GM12878 (cell line): ENCODE results near the gene SAFB. TPM values are rescaled to one million over a fixed set of nuclear protein-coding genes. Genes with fewer than 3 reads are reported as not detected.
A peak's percentile ranks its signal among the peaks of the same experiment; 100 is the strongest.

Source experiments
- ATAC-seq: fragments of 200-7000 bp; cut with Tn5 transposase; 3 replicates; pipeline ENCODE4 v1.9.1; 2020; ENCODE audit warnings: mild to moderate bottlenecking, moderate library complexity
- BruUV-seq: library from RNA; stranded (reverse); fragments of 400-500 nt; replicated peaks from 2 replicates; lab custom pipeline; 2021; lab: Mats Ljungman, UMichigan
- CTCF ChIA-PET: fragments of 300-600 bp; sonication (Branson Sonifier 250); formaldehyde crosslinking; extraction: SDS; loops from one replicate; lab custom pipeline; 2021; ENCODE audit warnings: inconsistent platforms; lab: Yijun Ruan, JAX
- POLR2A ChIA-PET: fragments of 350-600 bp; formaldehyde crosslinking; extraction: SDS; loops from one replicate; lab custom pipeline; 2021; ENCODE audit warnings: inconsistent platforms; lab: Charles Lee
- RAD21 ChIA-PET: fragments of 300-600 bp; sonication (Branson Sonifier 250); formaldehyde crosslinking; loops from one replicate; lab custom pipeline; 2023; ENCODE audit warnings: antibody characterized with exemption; ENCODE audit not compliant: unreplicated experiment; lab: Charles Lee
- SMC1A ChIA-PET: fragments of 300-600 bp; sonication (Branson Sonifier 250); formaldehyde crosslinking; loops from one replicate; lab custom pipeline; 2023; ENCODE audit not compliant: unreplicated experiment, uncharacterized antibody; lab: Charles Lee
- DNase-seq: peaks from one replicate; pipeline ENCODE4 v3.0.0-alpha.2; 2011; ENCODE audit warnings: low read depth, low spot score
- FAIRE-seq: peaks from 3 replicates; lab custom pipeline; 2011; peaks lifted over from hg19 to GRCh38; lab: Jason Lieb, UNC
- H2AFZ ChIP-seq: 2 replicates; pipeline ENCODE4 v1.6.0; 2011; ENCODE audit warnings: low read depth, low read length, control low read depth; ENCODE audit not compliant: control insufficient read depth
- H3K27ac ChIP-seq: 2 replicates; pipeline ENCODE4 v1.5.1; 2011; ENCODE audit warnings: control low read depth; ENCODE audit not compliant: control insufficient read depth, insufficient read depth
- H3K27me3 ChIP-seq, 2 experiments: replicated peaks in 1 of 2; 2 replicates each; pipeline versions ENCODE4 v1.6.0 to v1.6.1; 2011; ENCODE audit warnings: low read length in 1 of 2; ENCODE audit not compliant: control insufficient read depth in 2 of 2, insufficient read depth in 2 of 2
- H3K36me3 ChIP-seq, 2 experiments: 2 replicates each; pipeline ENCODE4 v1.5.1; 2011; ENCODE audit warnings: low read length in 1 of 2; ENCODE audit not compliant: control insufficient read depth in 2 of 2, insufficient read depth in 2 of 2
- H3K4me1 ChIP-seq: 2 replicates; pipeline ENCODE4 v1.6.1; 2011; ENCODE audit warnings: mild to moderate bottlenecking, low read length, moderate library complexity, mixed read lengths; ENCODE audit not compliant: control insufficient read depth, insufficient read depth
- H3K4me2 ChIP-seq: 2 replicates; pipeline ENCODE4 v1.6.0; 2011; ENCODE audit warnings: control low read depth; ENCODE audit not compliant: control insufficient read depth, insufficient read depth
- H3K4me3 ChIP-seq: fragments of 200-600 bp; sonication (generic); 2 replicates; pipeline ENCODE4 v1.5.1; 2016
- H3K79me2 ChIP-seq: 2 replicates; pipeline ENCODE4 v1.6.0; 2011; ENCODE audit warnings: low read length; ENCODE audit not compliant: control insufficient read depth, insufficient read depth
- H3K9ac ChIP-seq: 2 replicates; pipeline ENCODE4 v1.8.0; 2011; ENCODE audit warnings: low read length, control low read depth, mixed read lengths; ENCODE audit not compliant: control insufficient read depth, insufficient read depth
- H3K9me3 ChIP-seq: replicated peaks from 3 replicates; pipeline ENCODE4 v1.5.1; 2011; ENCODE audit warnings: mild to moderate bottlenecking, low read length; ENCODE audit not compliant: control insufficient read depth, insufficient read depth
- H4K20me1 ChIP-seq: 2 replicates; pipeline ENCODE4 v1.6.0; 2011; ENCODE audit not compliant: control insufficient read depth, insufficient read depth
- ATF3 ChIP-seq: IDR thresholded peaks from 2 replicates; pipeline ENCODE4 v1.6.1; 2011; ENCODE audit warnings: low read depth, mild to moderate bottlenecking, low read length, moderate library complexity, borderline replicate concordance; ENCODE audit errors: extremely low read depth
- CREM ChIP-seq: IDR thresholded peaks from 2 replicates; pipeline ENCODE4 v1.6.1; 2014; ENCODE audit warnings: antibody characterized with exemption, low read depth
- DPF2 ChIP-seq: fragments of 450-650 bp; IDR thresholded peaks from 2 replicates; pipeline ENCODE4 v1.6.1; 2017; ENCODE audit warnings: mild to moderate bottlenecking
- GABPA ChIP-seq: IDR thresholded peaks from 2 replicates; pipeline ENCODE4 v1.6.1; 2014; ENCODE audit warnings: antibody characterized with exemption, low read depth, mild to moderate bottlenecking, inconsistent platforms
- HSF1 ChIP-seq: fragments of 150-350 bp; IDR thresholded peaks from 2 replicates; pipeline ENCODE4 v1.6.1; 2014; ENCODE audit warnings: mild to moderate bottlenecking, low read depth, low read length
- SMAD5 ChIP-seq: IDR thresholded peaks from 2 replicates; pipeline ENCODE4 v1.6.1; 2016; ENCODE audit warnings: antibody characterized with exemption, low read depth
- SP1 ChIP-seq: IDR thresholded peaks from one replicate; pipeline ENCODE4 v1.6.1; 2011; ENCODE audit warnings: low read depth, low read length
- SUZ12 ChIP-seq: fragments of 200-600 bp; sonication (generic); IDR thresholded peaks from one replicate; pipeline ENCODE4 v1.6.1; 2018; ENCODE audit warnings: antibody characterized with exemption, mild to moderate bottlenecking; ENCODE audit not compliant: unreplicated experiment
- WGBS: methylation state at CpG from one replicate; pipeline ENCODE4 v1.1.6; 2016; ENCODE audit warnings: low lambda C conversion rate; ENCODE audit not compliant: insufficient replicate concordance, insufficient coverage; ENCODE audit errors: missing lambda C conversion rate; 5-methylcytosine and 5-hydroxymethylcytosine counted together
- in situ Hi-C: fragments of 300-500 bp; cut with MboI; formaldehyde crosslinking; loops from 9 replicates; pipeline ENCODE4 v1.14.3; 2018; ENCODE audit warnings: mixed read lengths
- intact Hi-C: fragments of 100-400 bp; cut with micrococcal nuclease; formaldehyde crosslinking; loops from one replicate; pipeline ENCODE4 v1.14.2; 2022; ENCODE audit not compliant: unreplicated experiment
- polyA plus RNA-seq, 11 experiments: library from polyadenylated mRNA; depleted of rRNA in 4 of 11; unstranded in 6 of 11; stranded (reverse) in 5 of 11; fragments of >200 nt; fragmentation: Nextera tagmentation in 4 of 11; fragmentation: Illumina TruSeq in 1 of 11; extraction: Ambion mirVana in 4 of 11; extraction: Trizol in 1 of 11; gene quantifications; 1 replicate in 1 of 11; 2 replicates in 10 of 11; pipeline versions ENCODE4 v1.2.1 to v1.2.3, GENCODE V29; 2011 to 2016; ENCODE audit warnings: inconsistent platforms in 2 of 11, missing spikeins in 2 of 11, low read depth in 1 of 11
- total RNA-seq, 4 experiments: library from RNA; depleted of rRNA in 3 of 4; stranded (reverse); fragments of >200 nt in 3 of 4; fragmentation: Illumina TruSeq in 1 of 4; extraction: Trizol in 1 of 4; gene quantifications; 2 replicates each; pipeline versions ENCODE4 v1.2.1 to v1.2.3, GENCODE V29; 2013 to 2021
- TF ChIP-seq, protein P1 (sequence below): fragments of 150-350 bp; IDR thresholded peaks from 2 replicates; pipeline ENCODE4 v1.6.1; 2016; ENCODE audit warnings: low read depth, low read length
- TF ChIP-seq, protein P2 (sequence below): IDR thresholded peaks from 2 replicates; pipeline ENCODE4 v1.6.1; 2012; ENCODE audit warnings: improper control_type of control experiment, low read depth, low read length; ENCODE audit not compliant: insufficient replicate concordance

Gene SAFB
- total and polyA plus RNA-seq, 10 of the 15 experiments (the other 5 are each of a cell fraction or from before 2014, with no cell fraction given): 1.6 to 131 (median 61.2) TPM

GRCh38 chr19:5690125-5690954 is 67.5 kb downstream of the SAFB start, which contains the start of gene RPL36:
RPL36 (plus strand) TSS chr19:5690295; CDS start chr19:5690508, 213 bp downstream.
- FAIRE-seq (peak; percentile 97), DNase-seq (peak; percentile 94), ATAC-seq (peak; percentile 65)
- H3K27me3 ChIP-seq: no peaks in the 10 kb centered on the region
- peak within 1 kb of the TSS; percentile 94 for H3K4me3 ChIP-seq
- H4K20me1 ChIP-seq: no peaks in the 10 kb centered on the region; the same call in none of the 2 replicates
- H3K4me2 ChIP-seq: peak within 1 kb of the TSS; percentile 68
- ChIA-PET CTCF (interaction anchor here (0.6 to 3.7 kb wide), 30 partner anchors 9 to 722 kb away, joined by 3 to 74 read pairs (median 4); partner anchors contain the start of genes CATSPERD, DUS3L, LONP1 and SAFB), POLR2A (interaction anchor here (0.6 to 2.0 kb wide), 10 partner anchors 8 to 366 kb away, joined by 3 to 14 read pairs (median 4); partner anchors contain the start of genes CATSPERD, LONP1, NDUFA11 and SAFB), RAD21 (interaction anchor here (1.1 to 1.9 kb wide), 4 partner anchors 28 to 214 kb away, joined by 3 to 7 read pairs (median 5); partner anchors contain the start of genes CATSPERD, LONP1, SAFB and SAFB2), SMC1A (interaction anchor here (0.5 to 1.7 kb wide), 4 partner anchors 31 to 113 kb away, joined by 3 to 5 read pairs (median 4); partner anchors contain the start of gene DUS3L)
- H3K9me3 ChIP-seq: no peaks in the 10 kb centered on the region; the same call in 2 of the 3 replicates
- H3K27ac ChIP-seq: peak within 1 kb of the TSS; percentile 94
- H2AFZ ChIP-seq: peak within 1 kb of the TSS; percentile 86
- peaks cover 6 to 37% of the 10 kb centered on the region in 2 experiments; a peak in 3 of 4 replicates for H3K36me3 ChIP-seq
- intact Hi-C loops (loop anchor here (2.0 kb wide), 2 partner anchors 30 to 100 kb away; partner anchors contain the start of genes CATSPERD, DUS3L and LONP1), in situ Hi-C loops (no loop called here)
- H3K4me1 ChIP-seq: peaks cover 8% of the 10 kb centered on the region
- BruUV-seq: no TSS peak
- WGBS: 2% methylated on average over 73 of the region's 73 CpGs
- H3K79me2 ChIP-seq: peaks cover 49% of the 10 kb centered on the region
- H3K9ac ChIP-seq: peak within 1 kb of the TSS; percentile 98
- TF ChIP-seq DPF2: peak; percentile 83
- TF ChIP-seq ATF3: 0 out of 2 replicates have a peak, but pooled peaks have one; percentile 36
- TF ChIP-seq, protein P1, sequence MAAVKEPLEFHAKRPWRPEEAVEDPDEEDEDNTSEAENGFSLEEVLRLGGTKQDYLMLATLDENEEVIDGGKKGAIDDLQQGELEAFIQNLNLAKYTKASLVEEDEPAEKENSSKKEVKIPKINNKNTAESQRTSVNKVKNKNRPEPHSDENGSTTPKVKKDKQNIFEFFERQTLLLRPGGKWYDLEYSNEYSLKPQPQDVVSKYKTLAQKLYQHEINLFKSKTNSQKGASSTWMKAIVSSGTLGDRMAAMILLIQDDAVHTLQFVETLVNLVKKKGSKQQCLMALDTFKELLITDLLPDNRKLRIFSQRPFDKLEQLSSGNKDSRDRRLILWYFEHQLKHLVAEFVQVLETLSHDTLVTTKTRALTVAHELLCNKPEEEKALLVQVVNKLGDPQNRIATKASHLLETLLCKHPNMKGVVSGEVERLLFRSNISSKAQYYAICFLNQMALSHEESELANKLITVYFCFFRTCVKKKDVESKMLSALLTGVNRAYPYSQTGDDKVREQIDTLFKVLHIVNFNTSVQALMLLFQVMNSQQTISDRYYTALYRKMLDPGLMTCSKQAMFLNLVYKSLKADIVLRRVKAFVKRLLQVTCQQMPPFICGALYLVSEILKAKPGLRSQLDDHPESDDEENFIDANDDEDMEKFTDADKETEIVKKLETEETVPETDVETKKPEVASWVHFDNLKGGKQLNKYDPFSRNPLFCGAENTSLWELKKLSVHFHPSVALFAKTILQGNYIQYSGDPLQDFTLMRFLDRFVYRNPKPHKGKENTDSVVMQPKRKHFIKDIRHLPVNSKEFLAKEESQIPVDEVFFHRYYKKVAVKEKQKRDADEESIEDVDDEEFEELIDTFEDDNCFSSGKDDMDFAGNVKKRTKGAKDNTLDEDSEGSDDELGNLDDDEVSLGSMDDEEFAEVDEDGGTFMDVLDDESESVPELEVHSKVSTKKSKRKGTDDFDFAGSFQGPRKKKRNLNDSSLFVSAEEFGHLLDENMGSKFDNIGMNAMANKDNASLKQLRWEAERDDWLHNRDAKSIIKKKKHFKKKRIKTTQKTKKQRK: no peak
- peak; percentile 66; the same call in 1 of the 2 replicates for TF ChIP-seq HSF1
- TF ChIP-seq CREM: peak; percentile 64
- TF ChIP-seq SMAD5: peak; percentile 98
- no peak for TF ChIP-seq SUZ12
- TF ChIP-seq GABPA: no peak
- TF ChIP-seq, protein P2, sequence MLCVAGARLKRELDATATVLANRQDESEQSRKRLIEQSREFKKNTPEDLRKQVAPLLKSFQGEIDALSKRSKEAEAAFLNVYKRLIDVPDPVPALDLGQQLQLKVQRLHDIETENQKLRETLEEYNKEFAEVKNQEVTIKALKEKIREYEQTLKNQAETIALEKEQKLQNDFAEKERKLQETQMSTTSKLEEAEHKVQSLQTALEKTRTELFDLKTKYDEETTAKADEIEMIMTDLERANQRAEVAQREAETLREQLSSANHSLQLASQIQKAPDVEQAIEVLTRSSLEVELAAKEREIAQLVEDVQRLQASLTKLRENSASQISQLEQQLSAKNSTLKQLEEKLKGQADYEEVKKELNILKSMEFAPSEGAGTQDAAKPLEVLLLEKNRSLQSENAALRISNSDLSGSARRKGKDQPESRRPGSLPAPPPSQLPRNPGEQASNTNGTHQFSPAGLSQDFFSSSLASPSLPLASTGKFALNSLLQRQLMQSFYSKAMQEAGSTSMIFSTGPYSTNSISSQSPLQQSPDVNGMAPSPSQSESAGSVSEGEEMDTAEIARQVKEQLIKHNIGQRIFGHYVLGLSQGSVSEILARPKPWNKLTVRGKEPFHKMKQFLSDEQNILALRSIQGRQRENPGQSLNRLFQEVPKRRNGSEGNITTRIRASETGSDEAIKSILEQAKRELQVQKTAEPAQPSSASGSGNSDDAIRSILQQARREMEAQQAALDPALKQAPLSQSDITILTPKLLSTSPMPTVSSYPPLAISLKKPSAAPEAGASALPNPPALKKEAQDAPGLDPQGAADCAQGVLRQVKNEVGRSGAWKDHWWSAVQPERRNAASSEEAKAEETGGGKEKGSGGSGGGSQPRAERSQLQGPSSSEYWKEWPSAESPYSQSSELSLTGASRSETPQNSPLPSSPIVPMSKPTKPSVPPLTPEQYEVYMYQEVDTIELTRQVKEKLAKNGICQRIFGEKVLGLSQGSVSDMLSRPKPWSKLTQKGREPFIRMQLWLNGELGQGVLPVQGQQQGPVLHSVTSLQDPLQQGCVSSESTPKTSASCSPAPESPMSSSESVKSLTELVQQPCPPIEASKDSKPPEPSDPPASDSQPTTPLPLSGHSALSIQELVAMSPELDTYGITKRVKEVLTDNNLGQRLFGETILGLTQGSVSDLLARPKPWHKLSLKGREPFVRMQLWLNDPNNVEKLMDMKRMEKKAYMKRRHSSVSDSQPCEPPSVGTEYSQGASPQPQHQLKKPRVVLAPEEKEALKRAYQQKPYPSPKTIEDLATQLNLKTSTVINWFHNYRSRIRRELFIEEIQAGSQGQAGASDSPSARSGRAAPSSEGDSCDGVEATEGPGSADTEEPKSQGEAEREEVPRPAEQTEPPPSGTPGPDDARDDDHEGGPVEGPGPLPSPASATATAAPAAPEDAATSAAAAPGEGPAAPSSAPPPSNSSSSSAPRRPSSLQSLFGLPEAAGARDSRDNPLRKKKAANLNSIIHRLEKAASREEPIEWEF: peak; percentile 57
- peak; percentile 86 for TF ChIP-seq SP1
